ENCODE data around the gene SEC14L5.

GRCh38 chr16:4972938-4973587, 14.9 kb downstream of the SEC14L5 start:
- TF ChIP-seq, protein P1, sequence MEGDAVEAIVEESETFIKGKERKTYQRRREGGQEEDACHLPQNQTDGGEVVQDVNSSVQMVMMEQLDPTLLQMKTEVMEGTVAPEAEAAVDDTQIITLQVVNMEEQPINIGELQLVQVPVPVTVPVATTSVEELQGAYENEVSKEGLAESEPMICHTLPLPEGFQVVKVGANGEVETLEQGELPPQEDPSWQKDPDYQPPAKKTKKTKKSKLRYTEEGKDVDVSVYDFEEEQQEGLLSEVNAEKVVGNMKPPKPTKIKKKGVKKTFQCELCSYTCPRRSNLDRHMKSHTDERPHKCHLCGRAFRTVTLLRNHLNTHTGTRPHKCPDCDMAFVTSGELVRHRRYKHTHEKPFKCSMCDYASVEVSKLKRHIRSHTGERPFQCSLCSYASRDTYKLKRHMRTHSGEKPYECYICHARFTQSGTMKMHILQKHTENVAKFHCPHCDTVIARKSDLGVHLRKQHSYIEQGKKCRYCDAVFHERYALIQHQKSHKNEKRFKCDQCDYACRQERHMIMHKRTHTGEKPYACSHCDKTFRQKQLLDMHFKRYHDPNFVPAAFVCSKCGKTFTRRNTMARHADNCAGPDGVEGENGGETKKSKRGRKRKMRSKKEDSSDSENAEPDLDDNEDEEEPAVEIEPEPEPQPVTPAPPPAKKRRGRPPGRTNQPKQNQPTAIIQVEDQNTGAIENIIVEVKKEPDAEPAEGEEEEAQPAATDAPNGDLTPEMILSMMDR (IDR thresholded peaks at IDR 0.05), result no peak
- no peak for TF ChIP-seq POLR2AphosphoS5 (IDR thresholded peaks at IDR 0.05)
- no peak for TF ChIP-seq POLR2A (IDR thresholded peaks at IDR 0.05)
